Hematopoietic multipotent progenitor cell treated with erythropoietin and hydrocortisone succinate and interleukin-3 and kit ligand, for 17 days (in vitro differentiated cells): Measurements from ENCODE around the gene HEPH.
"Not testable (repeated sequence)": the region's sequence is repeated elsewhere in the genome, so short reads cannot be mapped to it uniquely, and the experiment has no call there.

Experiments
- DNase-seq: peaks from one replicate; pipeline ENCODE4 v3.0.0-alpha.2; 2015; ENCODE audit warnings: low spot score

HEPH gene

GRCh38 chrX:66232296-66232695 is 68.2 kb downstream of the HEPH start:
- DNase-seq, result no peak

GRCh38 chrX:66233209-66233608 is 69.2 kb downstream of the HEPH start:
- DNase-seq, result no peak

DNA sequence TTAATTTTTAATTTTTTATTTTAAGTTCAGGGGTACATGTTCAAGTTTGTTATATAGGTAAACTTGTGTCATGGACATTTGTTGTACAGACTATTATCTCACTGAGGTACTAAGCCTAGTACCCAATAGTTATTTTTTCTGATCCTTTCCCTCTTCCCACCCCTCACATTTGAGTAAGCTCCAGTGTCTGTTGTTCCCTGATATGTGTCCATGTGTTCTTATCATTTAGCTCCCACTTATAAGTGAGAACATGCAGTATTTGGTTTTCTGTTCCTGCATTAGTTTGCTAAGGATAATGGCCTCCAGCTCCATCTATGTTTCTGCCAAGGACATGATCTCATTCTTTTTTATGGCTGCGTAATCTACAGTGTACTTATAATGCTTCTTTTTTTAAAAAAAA is 69.9 kb downstream of the HEPH start:
- DNase-seq, result not testable (repeated sequence)

DNA sequence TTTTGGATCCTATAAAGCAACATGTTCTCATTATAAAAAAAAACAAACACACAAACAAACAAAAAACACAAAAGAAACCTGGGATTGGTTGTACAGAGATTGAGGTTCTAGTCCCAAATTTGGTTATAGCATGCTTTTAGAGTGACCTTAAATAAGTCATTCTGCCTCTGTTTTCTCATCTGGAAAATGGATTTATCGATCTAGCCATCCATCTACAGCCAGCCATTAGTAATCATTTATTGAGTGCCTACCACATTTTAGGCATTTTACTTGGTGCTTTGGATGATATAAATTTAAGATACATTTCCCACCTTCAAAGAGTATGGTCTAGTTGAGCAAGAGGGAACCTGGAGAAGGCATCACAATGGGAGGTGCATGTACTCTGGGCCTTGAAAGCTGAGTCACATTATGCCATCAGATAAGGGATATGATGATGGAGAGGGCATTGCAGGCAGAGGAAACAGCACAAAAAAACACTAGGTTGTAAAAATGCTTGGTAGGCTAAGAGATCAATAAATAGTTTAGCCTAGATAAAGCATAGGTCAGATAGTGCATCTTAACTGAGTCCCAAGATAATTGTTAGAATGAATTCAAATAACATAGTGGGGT is 91.4 kb downstream of the HEPH start:
- no peak for DNase-seq

GRCh38 chrX:66262807-66263206 is 98.8 kb downstream of the HEPH start:
- no peak for DNase-seq
